Stimulated activated CD8-positive, alpha-beta memory T cell treated with anti-CD3 and anti-CD28 coated beads, Interleukin-4, amount 100 ng/mL, for 4 hours (primary cell): ENCODE results near the gene PHACTR3.

ENCODE experiments used
- DNase-seq, 2 donors: peaks; one replicate each; pipeline ENCODE4 v3.0.0-alpha.2; 2020; ENCODE audit warnings: low read depth in 2 of 2, low spot score in 1 of 2

The PHACTR3 gene

DNA sequence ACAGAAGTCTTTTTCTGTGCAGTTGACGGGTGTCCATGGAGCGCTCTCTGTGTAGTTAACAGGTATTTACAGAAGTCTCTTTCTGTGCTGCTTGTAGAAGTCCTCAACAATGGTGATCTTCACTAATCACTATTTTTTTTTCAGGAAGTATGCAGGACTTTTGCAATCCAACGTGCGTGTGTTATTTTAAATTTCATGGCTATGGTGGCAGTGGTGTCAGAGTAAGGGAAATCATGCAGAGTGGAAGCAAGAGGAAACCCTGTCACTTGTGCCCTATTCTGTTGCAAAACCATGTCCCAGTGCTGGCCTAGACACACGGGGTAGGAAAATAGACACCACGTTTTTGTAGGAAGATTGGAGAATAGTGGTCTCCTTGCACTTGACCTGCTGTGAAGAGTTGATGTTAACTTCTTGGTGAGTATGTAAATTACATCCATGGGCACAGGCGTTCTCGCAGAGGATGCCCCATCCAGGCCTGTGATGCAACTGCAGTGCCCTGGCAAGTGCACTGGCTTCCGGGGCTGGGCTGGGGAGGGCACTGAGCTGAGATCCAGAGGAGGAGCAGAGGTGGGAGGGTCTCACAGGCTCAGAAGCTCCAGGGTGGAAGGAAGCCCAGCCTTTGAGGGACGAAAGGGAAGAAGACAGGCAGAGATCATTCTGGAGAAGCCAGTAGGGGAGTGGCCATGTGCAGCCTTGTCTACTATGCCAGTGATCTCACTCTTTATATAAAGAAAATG lies 182.6 kb downstream of the PHACTR3 start:
- no peak for DNase-seq

DNA sequence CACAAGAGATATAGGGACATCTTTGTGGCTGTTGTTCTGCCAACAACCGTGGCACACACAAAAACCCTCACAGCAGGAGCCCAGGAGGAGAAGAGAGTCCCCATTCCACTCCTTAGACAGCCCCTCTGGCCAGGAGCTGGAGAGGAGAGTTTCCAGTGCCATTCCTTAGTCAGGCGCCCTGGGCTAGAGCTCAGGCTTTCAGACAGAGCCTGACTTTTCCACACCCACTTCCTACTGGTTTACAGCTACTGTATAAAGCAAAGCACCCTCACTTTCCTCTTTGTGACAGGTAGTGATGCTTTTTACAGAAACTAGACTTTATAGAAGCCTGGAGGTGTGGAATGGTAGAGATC lies 183.2 kb downstream of the PHACTR3 start:
- no peak for DNase-seq

DNA sequence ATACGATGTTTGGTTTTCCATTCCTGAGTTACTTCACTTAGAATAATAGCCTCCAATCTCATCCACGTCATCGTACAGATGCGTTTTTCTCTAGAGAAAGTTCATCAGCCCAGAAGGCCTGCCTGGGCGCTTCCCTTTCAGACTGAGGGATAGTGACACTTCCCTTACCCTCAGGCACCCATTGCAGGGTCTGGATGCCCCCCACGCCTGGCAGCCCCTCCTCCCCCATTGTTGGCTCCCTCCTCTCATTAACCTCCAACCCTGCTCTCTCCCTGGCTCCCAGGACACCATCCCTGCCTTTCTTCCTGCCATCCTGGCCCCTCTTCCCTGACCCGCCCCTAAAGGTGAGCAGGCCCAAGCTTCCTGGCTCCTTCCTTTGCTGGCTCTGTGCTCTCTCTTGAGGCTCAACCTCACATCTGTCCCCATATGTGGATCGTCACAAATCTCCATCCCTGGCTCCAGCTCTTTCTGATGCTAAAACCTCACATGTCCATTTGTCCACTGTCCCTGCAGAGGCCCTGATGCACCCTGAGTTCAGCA lies 183.9 kb downstream of the PHACTR3 start:
- no peak for DNase-seq

DNA sequence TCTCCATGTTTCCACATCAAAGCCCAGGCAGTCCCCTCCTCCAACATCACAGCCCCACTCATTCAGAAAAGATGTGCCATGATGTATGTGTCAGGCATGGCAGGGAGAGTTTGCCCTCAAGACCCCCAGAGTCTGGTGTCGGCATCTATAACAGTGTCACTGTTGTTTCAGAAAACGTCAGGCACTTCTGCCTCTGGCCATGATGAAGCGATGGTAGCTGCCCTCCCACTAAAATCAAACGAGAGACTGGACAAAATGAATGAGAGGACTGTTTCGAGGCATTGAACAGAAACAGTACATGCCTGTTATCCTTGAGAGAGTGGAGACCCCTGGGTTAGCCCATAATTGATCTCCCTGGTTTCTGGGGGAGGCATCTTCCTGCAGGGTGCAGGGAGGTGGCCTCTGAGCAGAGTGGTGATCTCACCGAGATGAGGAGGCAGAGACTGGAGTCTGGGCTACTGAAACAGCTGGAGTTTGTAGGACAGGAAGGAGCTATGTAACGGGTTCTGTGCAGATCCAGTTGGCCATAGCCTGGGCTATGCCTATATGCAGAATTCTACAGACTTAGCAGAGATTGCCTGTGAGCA lies 184.6 kb downstream of the PHACTR3 start:
- no peak for DNase-seq

DNA sequence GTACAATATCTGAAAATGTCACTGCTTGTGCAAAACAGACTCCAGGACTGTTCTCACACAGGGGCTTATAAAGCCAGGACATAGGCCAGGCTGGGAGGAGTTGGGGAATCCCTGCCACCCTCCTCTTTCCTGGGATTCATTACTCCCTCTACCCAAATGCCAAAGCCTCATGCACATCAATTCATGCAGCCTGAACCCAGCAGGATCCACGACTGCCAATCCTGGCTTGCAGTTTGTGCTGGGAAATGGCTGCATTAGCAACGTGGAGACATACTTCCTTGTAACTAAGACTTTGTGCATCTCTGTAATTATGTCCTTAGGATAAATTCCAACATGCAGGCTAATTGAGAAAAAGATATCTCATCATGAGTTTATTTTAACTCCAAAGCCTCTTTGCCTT lies 185.3 kb downstream of the PHACTR3 start:
- DNase-seq, result no peak

DNA sequence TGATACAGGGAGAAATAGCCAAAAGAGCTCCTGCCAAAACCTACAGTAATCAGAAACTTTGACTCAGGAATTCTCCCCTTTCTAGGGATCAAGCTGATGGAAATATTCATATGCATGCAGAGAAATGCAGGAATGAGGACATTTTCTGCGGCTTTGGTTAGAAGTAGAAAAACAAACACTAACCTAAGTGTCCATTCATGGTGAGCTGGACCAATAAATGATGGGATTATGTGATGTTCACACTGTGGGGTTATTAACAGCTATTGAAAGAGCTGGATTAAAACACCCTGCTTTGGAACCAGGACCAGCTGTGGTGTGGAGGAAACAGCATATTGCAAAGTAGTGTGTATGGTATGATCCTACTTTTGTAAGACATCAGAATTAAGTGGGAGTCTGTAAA lies 186.0 kb downstream of the PHACTR3 start:
- DNase-seq, result no peak

DNA sequence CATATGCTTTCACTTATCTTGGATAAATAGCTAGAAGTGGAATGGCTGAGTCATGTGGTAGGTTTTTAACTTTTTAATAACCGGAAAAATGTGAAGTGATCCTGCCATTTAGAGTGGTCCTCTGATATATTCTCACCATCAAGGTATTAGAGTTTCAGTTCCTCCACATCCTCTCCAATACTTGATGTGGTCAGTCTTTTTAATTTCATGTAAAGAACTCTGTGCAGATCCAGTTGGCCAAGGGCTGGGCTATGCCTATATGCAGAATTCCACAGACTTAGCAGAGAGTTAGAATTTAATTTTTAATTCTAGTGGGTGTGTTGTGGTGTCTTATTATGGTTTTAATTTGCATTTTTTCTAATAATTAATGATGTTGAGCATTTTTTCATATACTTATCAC lies 188.0 kb downstream of the PHACTR3 start:
- DNase-seq, result no peak

DNA sequence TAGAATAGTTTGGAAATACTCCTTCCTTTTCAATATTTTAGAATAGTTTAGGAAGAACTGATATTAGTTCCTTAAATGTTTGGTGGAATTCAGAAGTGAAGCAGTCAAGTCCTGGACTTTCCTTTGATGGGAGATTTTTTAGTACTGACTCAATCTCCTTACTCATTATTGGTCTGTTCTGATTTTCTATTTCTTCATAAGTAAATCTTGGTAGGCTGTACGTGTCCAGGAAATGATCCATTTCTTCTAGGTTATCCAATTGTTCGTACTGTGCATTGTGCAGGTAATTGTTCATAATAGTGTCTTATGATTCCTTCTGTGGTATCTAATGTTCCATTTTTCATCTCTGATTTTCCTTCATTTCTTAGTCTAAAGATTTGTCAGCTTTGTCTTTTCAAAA lies 190.2 kb downstream of the PHACTR3 start:
- DNase-seq, result no peak

DNA sequence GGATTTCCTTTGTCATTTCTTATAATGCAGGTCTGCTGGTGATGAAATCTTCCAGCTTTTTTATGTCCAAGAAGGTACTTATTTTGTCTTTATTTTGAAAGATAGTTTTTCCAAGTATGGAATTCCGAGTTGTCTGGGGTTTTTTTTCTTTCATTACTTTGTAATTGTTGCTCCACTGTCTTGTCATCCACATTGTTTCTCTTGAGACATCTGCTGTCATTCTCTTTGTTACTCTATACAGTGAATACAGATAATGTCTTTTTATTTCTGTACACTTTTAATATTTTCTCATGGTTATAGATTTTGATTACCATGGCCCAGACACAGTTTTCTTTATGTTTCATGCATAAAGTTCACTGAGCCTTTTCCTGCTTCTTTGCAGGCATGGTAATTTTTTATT lies 196.0 kb downstream of the PHACTR3 start:
- DNase-seq, result no peak

DNA sequence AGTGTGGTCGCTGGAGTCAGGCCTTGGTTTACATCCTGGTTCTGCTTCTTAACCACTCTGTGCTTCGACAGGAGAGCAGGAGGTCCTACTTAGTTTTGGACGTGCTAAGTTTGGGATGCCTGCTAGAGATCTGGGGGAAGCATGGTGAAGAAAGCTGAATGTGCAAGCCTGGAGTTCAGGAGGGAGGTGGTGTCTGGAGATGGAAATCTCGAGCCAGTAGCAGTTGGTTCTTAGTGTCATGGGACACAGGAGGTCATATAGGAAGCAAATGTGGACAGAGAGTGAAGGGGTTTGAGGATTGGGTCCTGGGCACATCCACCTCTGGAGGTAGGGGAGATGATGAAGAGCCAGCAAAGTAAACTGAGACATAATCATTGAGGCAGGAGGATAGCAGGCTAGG lies 197.7 kb downstream of the PHACTR3 start:
- DNase-seq, result no peak

DNA sequence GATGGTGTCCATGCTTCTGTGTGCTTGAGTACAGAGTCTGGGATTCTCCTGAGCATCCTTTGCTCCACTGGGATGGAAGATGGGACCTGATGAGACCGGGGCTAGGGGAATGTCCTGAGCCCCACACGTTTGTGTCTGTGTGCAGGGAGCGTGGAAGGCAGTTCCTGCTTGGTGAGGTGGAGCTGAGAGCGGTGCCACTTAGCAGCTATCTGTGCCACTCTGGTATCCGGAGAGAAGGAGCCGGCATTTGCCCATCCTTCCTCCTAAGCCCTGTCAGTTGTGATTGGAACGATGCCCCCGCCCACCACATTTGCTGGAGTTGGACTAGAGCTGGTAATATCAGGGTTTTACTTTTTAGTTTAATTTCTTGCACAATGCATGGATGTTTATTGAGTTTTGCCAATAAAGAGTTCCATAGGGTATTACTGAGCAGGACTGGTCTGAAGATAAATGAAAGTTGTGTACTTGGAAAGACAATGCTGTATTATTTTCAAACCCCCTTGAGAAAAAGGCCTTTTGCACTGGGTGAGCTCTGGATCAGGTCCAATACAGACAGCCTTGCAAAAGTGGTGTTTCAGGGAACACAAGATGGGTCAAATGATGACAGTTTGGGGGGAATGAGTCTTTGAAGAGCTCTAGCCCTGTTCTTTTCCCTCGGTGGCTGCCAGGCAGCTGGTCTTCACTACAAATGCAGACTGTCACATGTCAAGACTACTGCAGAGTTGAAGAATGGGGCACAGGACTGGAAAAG lies 198.3 kb downstream of the PHACTR3 start:
- no peak for DNase-seq

DNA sequence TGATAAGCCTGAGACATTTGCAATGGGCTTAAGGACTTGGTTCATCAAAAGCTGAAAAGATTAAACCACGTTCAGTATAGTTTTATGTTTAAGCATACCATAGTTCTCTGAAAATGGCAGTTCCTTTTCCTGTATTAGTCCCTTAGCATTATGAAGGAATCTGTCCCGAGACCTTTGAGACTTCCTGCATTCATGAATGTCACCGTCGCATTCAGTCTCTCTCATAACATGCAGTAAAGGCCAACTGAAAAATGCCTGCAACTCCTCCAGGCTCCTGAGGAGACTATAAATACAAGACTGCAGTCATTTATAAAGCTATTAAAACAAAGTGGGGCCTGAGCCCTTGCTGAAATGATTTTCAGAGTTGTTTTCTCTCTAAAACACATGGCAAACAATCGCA lies 200.0 kb downstream of the PHACTR3 start:
- DNase-seq, result no peak

DNA sequence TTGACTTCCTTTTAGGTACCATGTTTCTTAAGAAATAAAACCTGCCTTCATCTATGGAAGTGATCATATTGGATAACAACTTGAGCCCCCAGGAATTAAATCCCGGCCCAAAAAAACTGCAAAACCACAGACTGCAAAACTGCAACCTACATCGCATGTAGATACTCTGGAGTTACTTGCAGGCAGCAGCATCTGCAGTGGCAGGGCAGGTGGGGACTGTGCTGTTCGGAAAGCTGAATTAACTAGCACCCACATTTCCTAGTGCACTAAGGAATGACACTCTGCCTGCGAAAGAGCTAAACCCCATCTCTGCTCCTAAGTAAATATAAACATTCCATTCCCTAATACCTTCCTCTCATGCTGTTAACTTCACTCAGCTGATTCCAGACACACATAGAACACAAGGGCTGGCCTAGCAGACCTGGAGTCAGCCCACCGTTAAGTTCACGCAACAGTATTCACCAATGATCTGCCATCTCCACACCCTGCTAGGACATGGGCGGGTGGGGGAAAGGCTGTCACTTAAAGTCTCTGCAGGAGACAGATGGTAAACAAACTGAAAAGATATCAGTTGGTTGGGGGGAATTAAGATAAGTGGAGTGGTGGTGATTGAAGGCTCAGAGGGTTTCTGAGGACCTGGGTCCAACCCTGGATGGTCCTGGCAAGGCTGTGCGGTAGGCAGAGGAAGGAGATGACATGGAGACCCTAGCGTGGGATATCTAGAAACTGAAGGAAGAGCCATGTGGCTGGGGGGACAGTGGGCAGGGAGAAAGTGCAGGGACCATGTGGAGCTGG lies 200.7 kb downstream of the PHACTR3 start:
- DNase-seq, result no peak

DNA sequence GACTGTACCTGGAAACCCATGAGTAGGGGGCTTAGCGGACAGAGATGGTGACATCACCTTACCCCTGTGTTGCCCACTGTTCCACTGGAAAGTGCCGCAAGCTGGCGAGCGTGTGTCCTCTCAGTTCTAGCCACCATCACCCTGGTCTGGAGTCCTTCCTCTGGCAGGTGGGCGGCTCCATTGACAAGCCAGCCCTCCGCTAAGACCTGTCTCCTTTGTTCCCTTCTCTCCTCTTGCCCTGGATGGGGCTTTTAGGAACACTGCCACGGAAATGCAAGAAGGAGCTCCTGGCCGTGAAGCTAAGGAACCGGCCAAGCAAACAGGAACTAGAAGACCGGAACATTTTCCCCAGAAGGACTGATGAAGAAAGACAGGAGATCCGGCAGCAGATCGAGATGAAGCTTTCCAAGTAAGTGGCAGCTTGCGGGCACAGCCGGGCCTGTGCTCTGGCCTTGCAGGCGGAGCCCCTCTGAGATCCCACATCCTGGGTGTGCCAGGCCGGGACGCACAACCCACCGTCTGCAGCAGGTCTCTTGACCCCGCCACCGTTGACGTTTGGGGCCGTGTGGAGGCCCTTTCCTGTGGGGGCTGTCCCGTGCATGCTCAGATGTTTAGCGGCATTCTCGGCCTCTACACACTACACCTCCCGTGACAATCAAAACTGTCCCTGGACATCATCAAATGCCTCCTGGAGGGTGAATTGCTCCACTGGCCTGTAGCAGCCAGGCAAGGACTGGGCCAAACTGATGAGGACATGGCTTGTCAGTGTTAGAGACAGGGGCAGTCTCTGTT lies 201.6 kb downstream of the PHACTR3 start:
- no peak for DNase-seq

DNA sequence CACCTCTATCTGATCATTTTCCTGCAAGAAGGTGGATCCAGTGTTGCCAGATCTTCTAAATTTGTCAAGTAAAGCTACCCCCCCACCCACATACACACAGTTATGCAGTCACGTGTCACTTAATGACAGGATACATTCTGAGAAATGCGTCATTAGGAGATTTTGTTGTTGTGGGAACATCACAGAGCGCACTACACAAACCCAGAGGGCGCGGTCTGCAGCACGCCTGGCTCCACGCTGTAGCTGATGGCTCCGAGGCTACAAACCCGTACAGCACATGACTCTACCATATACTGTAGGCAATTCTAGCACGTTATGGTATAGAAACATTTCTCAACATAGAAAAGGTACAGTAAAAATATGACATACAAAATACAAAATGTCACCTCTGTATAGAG lies 202.2 kb downstream of the PHACTR3 start:
- no peak for DNase-seq

DNA sequence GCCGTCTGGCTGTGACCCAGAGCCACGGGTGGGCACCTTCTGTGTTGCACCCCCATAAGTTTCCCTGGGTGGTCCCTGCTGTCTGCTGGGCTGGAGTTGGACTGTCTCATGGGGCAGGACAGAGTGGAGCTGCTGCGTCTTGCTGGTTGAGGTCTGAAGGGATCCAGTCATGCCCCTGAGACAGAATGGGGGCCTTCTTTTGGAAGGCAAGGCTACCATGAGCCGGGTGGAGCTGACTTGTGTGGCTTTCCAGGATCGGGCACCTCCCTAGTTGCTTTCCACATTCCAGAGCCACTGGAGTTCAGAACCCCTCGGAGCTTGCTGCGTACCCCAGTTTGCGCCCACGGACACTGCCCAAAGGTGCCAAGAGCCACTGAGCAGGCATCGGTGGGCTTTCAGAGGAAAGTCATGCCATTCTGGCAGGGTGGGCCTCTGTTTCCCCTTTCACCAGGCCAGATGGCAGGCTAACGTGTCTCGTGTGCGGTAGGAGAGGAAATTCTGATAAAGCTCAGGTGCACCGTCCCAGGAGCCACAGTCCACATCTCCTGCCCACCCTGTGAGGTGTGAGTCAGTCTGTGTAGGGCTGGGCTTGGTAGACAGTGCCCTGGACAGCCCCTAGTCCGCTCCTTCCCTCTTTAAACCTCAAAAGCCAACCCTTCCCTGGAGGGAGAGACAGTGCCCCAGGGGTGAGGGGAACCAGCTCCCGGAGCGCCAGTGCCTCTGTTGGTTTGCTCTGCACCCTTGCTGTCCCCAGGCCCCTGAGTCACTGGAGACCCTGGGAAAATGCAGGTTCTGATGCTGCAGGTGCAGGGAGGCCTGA lies 203.8 kb downstream of the PHACTR3 start:
- no peak for DNase-seq

DNA sequence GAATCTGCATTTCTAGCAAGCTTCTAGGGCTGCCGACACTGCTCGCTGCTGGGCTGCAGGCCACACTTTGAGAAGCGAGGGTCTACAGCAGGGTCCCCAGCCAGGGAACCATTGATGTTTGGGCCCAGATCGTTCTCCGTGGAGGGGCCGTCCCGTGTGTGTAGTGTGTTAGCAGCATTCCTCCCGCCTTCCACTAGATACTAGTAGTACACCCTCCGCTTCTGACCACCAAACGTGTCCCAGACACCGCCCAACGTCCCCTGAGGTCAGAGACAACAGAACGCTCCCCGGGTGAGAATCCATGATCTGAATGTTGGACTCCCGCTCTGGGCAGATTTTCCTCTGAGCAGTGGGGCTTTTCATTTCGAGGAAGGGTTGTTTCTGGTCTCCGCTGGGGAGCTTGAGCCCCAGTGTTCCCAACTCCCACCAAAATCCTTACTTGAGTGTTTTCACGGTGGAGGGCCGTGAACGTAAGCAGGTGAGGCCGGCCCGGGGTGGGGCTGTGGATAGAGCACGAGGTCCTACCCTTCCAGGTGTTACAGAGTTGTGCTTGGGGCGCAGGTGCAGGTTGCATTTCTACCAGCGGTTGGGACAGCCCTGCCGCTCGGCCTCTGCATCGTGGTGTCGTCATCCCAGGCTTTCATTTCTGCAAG lies 204.5 kb downstream of the PHACTR3 start:
- no peak for DNase-seq

DNA sequence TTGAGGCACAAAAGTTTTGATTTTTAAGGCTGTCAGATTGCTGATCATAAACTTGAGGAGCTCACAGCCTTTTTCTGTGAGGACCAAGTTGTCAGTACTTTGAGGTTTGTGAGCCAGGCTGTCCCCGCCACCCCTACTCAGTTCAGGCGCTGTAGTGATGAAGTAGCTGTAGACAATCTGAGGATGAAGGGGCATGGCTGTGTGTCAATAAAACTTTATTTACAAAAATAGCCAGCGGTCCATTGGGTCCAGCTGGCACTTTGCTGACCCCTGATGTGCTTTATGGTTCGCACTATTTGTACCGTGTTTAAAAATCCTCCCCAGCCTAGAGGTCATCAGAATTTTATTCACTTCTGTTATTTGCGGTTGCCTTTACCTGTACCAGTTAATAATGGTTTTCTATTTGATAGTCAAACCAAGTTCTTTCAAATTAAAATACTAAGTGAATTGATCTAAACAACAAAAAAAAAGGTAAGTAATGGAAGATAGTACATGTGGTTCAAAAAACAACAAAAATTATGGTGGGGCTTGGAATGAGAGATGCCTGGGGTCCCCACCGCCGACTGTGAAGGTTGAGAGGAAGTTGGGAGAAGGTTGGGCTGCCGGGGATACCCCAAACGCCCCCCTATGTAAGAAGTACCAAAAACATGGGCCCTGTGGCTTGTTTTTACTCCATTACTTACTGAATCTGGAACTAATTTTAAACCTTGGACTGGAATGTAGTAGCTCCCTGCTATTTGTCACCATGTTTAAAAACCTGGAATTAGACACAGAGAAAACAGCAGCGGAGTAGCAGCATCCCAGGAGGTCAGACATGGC lies 205.5 kb downstream of the PHACTR3 start:
- no peak for DNase-seq
